Smooth muscle cell of bladder (primary cell): ENCODE data around the gene ZBTB21. TPM values are rescaled to one million over a fixed set of nuclear protein-coding genes. Genes with fewer than 3 reads are reported as not detected.

ENCODE experiments used
- total RNA-seq: library from RNA; depleted of rRNA; stranded (reverse); fragments of >200 nt; gene quantifications from 2 replicates; pipeline ENCODE4 v1.2.3, GENCODE V29; 2014

The ZBTB21 gene
- total RNA-seq: 4.3 and 6.5 TPM in 2 replicates

DNA sequence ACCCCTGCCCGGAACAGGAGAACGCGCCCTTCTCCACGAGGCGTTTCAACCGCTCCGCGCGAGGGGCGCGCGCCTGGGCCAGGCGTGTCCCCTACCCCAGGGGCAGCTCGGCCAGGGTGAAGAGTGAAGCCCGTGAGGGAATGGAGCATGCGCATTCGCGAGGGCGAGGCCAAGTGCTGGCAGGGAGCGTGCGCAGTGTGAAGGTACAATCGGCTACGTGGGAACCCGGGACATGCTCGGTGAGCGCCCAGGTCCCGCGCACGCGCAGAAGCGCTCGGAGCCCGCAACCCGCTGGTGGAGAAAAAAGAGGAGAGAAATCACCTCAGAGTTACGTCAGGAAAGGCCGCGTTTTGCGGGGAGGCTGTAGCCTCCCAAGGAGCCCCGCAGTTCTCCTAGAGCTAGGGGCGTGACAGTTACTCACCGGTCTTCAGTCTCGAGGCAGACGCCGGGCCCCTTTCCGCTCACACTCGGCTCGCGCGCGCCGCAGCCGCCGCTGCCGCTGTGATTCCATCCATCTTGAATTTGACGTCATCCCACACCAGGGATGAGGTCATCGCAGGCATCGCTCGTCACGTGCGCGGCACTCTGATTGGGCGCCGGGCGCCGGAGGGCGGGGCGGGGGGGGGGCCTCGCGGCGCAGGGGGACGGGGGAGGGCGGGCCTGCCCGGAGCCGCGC is at the start of gene ZBTB21:
ZBTB21 (minus strand) TSS at position 530 of the 676 bp plus-strand sequence. CDS start 16,265 bp downstream, outside the sequence.

DNA sequence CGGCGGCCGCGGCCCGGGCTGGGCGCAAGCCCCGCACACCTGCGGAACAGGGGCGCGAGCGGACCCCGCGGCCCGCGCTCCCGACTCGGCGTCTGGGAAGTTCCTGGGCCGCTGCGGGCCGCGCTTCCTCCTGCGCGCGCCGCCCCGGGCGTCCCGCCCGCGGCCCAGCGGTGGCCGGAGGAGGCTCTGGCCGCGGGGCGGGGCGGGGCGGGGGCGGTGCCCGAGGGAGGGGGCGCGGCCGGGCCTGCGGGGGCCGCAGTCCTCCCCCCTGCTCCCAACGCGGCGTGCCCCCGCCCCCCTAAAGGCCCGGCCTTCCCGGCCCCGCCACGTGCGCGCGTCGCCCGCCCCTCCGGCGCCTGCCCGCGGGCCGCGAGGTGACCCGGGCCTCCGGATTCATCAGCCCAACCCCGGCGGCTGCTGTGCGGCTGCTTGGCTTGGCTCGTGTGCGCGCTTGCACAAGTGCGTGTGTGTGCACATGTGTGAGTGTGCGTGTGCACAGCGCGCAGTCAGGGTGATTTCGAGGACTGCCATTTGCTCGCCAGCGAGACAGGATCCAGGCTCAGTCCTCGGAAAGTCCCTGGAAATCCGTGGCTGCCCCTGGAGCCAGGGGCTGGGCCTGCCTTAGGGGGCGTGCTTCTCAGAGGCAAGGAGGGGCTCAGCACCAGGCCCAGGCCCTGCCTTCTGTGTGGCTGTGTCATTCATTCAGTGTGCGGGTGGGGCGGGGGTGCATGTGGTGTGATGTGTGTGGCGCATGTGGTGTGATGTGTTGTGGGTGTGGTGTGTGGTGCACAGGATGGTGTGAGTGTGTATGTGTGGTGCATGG is 56.1 kb downstream of the ZBTB21 start, which contains the start of gene C2CD2:
C2CD2 (minus strand) TSS at position 188 of the 823 bp plus-strand sequence. CDS start 370 bp downstream, outside the sequence.

Other genes starting within 250 kb of the ZBTB21 start
- under 0.01 TPM in 1 of 2 replicates, not detected in the other for gene RIPK4, start 243.3 kb downstream of the ZBTB21 start, total RNA-seq
- gene PRDM15, start 131.0 kb downstream of the ZBTB21 start, total RNA-seq: 3.6 and 6.0 TPM in 2 replicates
- 22.2 and 27.0 TPM in 2 replicates for gene C2CD2, start 56.3 kb downstream of the ZBTB21 start, total RNA-seq
- 0.09 and 0.14 TPM in 2 replicates for gene UMODL1, start 61.0 kb upstream of the ZBTB21 start, total RNA-seq
- gene ABCG1, start 208.8 kb upstream of the ZBTB21 start, total RNA-seq: 2.7 and 3.7 TPM in 2 replicates